PC-3 (cell line): ENCODE results near the gene SAMD5.

Experiments
- CTCF ChIP-seq: fragments of 300-600 bp; sonication (generic); conservative IDR thresholded peaks from 2 replicates; pipeline ENCODE4 v1.5.1; 2017; ENCODE audit warnings: antibody characterized with exemption, low read depth, mild to moderate bottlenecking, low read length
- EZH2 ChIP-seq: fragments of 300-600 bp; sonication (generic); IDR thresholded peaks from one replicate; pipeline ENCODE4 v1.6.1; 2017; ENCODE audit warnings: antibody characterized with exemption, mild to moderate bottlenecking, low read length; ENCODE audit not compliant: unreplicated experiment

GRCh38 chr6:147561726-147562125 lies 53.2 kb downstream of the SAMD5 start:
- no peak for TF ChIP-seq CTCF
- no peak for TF ChIP-seq EZH2
